Activated CD4-positive, alpha-beta T cell treated with anti-CD3 and anti-CD28 coated beads for 1 hour (primary cell): ENCODE data around the gene SLC17A7.

Source experiments
- DNase-seq: peaks from one replicate; pipeline ENCODE4 v3.0.0-alpha.2; 2020

SLC17A7 gene

DNA sequence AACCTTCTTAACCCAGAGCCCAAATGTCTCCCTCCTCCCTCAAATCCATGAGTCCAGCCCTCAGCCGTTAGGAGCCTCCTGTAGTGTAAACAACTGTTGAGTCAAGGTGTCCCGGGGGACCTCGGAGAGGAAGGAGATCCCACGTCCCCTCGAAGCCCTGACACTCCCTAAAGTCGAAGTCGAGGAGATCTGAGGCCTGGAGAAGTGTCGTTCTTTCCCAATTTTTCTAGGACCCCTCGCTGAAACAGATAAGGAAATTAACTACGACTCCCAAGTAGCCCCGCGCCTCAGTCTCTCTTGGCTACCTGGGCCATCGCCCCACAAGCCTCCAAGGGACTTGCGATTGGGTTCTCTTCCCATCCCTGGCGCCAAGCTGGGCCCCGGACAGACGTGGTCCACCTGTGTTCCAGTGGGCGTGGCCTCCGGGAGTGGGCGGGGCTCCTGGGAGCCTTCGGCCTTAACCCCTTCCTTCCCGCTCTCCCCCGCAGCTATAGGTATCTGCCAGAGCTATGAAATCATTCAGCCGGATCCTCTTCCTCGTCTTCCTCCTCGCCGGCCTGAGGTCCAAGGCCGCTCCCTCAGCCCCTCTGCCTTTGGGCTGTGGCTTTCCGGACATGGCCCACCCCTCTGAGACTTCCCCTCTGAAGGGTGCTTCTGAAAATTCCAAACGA is 15.3 kb downstream of the SLC17A7 start:
- no peak for DNase-seq

DNA sequence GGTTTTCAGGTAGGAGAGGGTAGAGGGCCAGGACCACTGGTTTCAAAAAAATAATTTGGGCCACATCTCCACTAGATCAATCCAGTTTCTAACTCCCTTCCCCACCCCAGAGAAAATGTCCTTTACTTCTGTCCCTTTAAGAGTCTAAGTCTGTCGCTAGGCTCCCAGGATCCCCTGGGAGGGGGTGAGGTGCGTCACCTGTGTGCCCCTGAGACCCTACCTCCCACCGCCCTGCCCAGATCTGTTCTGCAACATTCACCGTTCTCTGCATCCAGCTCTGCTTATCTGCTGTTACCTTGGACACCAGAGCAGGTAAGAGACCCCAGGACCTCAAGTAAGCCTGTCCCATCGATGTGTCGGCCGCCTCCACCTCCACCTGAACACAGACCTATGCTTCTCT is 16.1 kb downstream of the SLC17A7 start, which contains the start of gene GFY:
TSS of gene GFY (plus strand) at position 211 of the 400 bp plus-strand sequence. CDS start 1,043 bp downstream, outside the sequence.
- no peak for DNase-seq

DNA sequence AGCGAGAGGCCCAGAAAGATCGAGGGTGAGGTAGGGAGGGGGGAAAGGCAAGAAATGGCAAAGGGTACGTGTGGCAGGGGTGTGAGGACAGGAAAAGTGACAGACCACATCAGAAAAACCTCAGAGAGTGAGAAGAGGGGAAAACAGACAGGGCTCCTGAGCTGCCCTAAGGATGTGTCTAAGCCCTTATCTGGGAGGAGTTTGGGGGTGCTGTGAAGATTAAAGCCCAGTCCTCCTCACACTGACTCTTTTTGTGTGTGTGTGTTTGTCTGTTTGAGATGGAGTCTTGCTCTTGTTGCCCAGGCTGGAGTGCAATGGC is 17.4 kb downstream of the SLC17A7 start:
- DNase-seq, result no peak

DNA sequence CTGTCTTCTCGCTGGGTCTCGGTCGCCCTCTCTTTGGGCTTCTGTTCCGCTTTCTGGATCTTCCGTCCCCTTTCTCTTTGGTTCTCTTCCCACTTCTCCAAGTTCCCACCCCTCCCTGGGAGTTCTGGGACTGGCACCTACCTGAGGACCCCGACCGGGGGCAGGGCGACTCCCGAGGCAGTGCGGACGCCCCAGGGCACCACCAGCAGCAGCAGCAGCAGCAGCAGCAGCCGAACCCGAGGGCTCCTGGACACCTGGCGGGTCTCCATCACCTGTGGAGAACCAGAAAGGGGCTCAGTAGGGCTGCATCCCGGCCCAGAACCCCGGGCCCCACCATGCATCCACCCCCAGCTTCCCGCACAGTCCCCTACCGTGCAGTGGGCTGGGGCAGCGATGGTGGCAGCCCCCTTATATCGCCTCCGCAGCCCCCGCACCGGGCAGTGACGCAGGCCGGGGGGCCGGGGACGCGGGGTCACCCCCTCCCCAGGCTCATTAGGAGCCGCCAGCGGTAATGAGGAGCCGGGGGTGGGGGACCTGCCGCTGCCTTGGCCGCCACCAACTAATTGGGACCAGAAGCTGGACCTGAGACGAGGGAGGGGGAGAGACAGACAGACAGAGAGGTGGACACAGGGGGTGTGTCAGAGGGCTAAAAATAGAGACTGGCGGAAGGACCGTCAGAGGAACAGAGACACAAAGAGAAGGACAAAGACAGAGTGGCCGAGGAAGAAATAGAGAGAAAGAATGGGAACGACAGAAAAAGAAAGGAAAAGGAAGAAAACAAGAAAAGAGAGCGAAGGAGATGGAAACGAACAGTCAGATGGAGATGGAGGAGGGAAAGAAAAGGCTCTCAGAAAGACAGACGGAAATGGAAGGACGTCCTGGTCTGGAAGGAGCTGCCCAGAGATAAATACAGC is 18.0 kb downstream of the SLC17A7 start, which contains the start of gene PTH2:
TSS of gene PTH2 (minus strand) at position 371 of the 914 bp plus-strand sequence. CDS start at position 269, 102 bp downstream.
- no peak for DNase-seq

DNA sequence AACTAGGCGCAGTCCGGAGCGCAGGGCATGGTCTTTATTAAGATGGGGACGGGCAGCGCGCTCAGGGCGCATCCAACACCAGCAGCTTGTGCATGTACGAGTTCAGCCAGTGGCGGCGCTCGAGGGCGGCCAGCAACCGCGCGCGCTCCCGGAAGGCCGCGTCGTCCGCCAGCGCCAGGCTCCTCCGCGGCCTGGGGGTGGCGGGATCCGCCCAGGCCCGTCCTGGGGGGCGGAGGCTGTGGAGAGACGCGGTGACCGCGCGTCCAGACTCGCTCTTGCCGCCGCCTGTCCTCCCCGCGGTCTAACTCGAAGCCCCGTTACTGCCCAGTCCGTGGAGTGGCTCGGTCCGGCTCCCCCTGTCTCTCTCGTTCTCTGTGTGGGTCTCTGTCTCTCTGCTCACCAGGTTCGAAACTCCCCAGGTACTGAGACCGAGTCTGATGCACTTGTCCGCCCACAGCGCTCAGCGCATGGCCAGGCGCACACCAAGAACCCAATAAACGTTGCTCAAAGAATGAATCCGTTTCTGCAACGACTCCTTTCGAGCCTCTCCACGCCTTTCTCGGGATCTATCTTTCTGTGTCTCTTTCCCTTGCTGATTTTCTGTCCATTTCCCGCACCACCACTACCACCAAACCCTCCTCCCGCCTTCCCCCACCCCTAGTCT is 18.8 kb downstream of the SLC17A7 start:
- DNase-seq, result no peak

DNA sequence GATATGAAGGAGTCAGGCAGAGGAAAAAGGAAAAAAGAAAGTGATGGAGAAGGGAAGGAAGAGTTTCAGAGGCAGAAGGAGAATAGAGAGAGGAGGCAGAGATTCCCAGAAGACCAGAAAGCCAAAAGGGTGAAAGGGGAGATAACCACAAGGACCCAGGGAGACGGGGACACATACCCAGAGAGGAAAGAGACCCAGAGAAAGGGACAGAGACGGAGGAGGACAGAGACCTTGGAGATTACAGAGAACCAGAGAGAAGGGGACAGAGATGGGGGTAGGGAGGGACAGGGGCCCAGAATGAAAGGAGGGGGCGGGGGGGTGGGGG is 19.5 kb downstream of the SLC17A7 start:
- no peak for DNase-seq

DNA sequence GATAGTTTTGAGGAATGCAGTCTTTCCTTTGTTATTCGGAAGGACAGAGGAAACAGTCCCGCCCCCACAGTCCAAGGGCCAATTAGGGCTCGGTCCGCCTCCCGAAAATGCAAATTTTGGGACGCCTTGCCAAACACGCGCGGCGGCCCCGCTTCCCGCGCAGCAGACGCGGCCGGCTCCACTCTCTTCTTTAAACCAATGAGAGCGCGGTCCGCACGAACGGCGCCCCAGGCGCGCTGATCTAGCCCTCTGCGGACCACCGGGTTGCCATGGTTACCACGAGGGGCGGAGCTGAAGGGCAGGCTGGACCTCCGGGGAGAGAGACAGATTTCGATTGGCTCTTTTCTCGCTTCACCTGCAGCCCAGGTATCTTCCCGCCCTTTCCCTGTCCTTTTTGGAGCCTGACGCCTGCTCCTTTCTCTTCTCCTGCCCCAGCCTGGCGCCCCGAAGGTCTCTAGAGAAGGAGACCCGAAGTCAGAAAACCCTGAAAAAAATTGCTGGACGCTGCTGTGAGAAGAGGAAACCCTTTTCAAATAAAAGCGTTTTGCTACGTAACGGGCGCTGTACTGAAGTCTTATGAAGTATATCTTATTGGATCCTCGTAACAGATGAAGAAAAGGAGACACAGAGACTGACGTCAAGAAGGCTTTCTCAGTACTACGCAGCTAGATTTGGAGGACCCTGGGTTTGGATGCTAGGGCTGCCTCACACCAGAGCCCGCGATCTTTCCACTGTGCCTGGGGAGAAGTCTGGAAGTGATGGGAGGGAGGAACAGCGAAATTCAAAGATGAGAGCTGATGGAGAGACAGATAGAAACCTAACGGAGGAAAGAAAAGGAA is 20.1 kb downstream of the SLC17A7 start:
- DNase-seq, result no peak

DNA sequence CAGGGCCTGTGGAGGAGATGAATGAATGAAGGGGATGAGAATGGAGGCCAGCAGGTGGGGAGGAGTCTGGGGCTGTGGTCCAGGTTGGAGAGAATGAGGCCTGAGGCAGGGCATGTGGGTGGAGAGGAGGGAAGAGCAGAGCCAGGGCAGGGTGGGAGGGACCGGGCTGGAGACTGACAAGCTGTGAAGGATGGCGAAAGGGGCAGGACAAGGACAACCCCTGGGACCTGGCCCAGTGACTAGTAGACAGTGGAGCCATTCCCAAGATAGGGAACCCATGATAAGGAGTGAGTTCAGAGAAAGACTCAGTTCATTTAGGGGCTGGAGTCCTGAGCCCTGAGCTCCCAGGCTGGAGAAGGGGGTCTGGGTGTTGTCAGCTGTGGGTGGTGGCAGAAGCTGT is 21.1 kb downstream of the SLC17A7 start:
- no peak for DNase-seq

DNA sequence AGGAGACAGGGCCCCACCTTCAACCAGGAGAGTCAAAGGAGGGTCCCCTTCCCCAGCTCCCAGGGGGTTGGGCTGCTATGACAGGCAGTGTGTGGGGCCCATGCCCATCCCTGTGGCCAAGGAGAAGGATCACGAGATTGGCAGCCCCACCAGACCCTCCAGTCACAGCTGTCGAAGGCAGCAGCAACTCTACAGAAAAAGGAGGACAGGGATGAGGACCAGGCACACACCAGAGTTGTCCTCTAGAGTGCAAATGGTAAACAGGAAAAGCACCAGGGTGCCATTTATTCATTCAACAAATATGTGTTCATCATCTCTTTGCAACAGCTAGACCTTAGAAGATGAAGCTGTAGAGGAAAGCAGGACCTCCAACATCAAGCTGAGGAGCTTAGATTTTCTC is 22.2 kb downstream of the SLC17A7 start:
- DNase-seq, result no peak

DNA sequence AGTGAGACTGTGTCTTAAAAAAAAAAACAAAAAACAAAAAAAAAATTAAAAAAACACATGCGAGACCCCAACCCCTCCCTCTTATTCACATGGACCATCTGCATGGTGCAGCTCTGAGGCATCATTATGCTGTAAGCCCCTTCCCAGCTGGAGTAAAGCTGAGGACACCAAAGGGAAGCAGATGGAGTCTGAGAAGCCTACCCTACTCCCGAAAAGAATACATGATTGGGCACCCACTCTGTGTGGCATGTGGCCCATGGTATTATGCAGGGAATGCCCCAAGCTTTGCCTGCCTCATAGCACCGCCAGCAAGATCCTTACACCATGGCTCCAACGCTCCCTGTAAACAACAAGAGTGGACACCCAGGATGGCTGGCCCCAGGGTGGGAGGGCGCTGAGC is 22.8 kb downstream of the SLC17A7 start:
- DNase-seq, result no peak

DNA sequence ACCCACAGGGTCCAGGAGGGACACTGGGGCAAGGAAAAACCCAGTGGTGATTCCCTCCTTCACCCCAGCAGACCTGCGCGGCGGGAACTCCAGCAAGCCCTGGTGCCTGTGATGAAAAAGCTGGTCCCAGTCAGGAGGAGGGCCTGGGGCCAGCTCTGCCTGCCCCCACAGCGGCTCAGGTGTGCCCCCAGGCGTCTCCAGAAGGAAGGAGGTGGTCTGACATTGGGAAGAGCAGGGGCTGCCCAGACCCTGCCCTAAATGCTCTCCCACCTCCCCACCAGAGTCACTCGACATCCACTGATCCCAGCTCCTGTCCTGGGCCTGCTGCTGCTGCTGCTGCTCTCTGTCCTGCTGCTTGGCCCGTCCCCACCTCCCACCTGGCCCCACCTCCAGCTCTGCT is 24.2 kb downstream of the SLC17A7 start:
- no peak for DNase-seq

DNA sequence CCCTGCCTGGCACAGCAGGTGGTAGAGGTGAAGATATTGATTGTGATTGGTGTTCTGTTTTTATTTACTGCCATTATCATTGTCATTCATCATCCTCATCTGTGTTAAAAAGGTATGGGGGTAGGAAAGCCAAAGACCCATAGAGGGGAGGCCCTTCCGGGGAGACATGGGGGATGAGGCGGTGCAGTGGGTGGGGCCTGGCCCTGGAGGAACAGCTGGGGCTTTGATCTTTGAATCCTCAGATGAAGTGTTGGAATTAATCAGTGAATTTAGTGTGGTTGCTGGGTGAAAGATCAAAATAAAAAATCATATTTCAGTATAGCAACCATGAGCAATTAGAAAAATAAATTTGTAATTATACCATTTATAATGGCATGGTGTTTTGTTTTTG is 25.5 kb downstream of the SLC17A7 start:
- DNase-seq, result no peak

DNA sequence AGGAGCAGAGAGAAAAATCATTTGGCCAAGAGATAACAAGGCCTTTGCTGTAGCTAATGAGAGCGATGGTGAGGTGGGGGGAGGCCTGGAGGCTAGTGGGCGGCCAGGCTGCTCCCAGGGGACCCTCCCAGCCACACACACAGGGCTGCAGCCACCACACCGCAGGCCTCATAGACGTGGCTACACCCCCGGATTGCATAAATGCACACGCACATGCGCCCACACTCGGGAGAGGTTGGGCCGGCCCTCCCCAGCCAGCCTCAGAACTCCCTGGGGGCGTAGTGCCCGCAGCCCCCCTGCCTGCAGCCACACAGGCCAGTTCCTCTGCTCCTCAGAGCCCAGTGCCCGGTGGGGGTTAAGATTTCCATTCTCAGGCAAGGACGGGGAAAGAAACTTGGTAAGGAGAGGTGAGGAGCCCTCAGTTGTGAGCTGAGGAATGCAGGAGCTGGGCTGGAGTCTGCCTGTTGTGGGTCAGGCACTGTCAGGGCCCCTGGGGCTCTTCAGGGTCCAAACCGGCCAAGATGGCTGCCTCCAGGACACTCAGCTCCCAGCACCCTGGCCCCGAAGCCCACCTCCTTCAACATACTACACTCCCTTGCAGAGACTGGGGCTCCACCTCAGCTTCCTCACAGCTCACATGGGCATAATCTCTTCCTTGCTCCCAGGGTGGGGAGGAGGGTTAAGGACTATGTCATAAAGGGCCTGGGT is 26.1 kb downstream of the SLC17A7 start:
- no peak for DNase-seq

DNA sequence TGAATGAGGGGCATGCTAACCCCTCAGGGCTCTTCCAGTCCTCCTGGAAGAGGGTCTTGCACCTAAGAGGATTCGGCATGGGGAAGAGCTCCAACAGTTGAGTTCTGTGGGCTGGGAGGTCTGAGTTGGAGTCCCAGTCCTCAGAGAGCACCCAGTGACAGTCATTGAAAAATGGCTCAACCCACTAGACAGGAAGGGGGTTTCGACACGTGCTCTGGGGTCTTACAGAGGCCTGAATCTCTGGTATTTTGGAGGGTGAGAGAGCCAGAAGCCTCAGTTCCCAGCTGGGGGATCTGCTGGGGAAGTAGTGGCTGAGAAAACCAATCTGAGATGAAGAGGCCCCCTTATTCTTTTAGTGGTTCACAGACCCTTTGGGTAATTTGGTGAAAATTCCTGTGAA is 27.1 kb downstream of the SLC17A7 start:
- no peak for DNase-seq

DNA sequence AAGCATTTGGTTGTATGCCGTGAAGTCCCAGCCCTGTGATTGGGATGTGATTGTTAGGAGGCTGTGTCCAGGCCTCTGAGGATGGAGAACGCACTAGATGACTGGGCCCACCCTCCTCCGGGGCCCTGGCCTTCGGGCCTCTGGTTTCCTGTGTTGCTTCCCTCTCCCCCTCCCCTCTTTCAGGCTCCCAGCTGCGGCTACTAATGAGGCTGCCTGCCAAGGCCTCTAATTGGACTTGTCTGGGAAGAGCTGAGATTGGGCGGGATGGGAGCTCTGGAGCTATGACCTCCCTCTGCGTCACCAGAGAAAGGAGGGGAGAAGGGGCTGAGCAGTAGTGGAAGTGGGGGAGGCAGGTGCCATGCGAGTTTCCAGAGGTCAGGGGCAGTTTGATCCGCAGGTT is 28.0 kb downstream of the SLC17A7 start:
- DNase-seq, result no peak

DNA sequence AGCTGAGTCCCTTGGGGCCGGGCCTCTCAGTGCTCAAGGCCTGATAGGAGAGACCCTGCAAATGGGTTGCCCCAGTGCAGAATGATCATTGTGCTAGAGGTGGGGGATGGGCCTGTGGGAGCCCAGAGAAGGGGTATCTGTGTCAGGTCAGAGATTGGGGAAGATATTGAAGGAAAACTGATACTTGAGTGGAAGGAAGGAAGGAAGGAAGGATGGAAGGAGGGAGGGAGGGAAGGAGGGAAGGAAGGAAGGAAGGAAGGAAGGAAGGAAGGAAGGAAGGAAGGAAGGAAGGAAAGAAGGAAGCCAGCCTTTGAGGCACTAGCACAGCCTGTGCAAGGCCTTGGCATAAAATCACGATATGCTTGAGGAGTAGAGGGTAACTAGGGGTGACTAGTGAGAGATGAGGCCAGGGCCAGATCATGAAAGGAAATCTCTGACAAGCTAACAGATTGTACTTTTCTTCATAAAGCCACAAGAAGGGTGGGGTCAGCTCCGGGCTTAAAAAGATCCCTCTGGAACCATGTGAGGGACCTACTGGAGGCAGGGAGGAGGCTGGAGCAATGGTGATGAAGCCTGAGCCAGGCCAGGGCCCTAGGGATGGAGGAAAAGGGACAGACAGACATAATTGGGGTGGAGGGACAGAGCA is 29.5 kb downstream of the SLC17A7 start:
- no peak for DNase-seq

DNA sequence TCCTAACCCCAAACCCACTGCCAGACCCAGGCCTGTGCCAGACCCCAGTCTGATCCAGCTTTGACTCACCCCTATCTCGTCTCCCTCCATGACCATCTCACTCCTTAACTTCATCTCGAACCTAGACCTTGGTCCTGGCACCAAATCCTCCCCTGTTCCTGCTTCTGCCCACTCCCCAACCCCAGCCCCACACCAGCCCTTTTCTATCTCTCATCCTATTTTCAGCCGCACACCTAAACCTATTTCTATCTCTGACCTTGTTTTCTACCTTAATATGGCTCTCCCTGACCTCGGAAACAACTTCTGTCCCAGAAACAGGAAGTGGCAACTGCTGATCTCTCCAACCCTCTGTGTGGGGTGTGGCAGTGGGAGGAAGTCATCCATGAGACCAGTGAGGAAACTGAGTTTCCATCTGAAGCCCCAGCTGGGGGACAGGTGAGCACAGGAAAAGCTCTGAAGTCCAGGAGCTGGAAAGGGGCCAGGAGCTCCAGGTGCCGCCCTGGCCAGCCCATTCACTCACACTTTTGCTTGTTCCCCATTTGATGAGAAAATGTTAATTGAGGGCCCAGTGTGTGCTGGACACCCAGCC is 31.8 kb downstream of the SLC17A7 start:
- no peak for DNase-seq

DNA sequence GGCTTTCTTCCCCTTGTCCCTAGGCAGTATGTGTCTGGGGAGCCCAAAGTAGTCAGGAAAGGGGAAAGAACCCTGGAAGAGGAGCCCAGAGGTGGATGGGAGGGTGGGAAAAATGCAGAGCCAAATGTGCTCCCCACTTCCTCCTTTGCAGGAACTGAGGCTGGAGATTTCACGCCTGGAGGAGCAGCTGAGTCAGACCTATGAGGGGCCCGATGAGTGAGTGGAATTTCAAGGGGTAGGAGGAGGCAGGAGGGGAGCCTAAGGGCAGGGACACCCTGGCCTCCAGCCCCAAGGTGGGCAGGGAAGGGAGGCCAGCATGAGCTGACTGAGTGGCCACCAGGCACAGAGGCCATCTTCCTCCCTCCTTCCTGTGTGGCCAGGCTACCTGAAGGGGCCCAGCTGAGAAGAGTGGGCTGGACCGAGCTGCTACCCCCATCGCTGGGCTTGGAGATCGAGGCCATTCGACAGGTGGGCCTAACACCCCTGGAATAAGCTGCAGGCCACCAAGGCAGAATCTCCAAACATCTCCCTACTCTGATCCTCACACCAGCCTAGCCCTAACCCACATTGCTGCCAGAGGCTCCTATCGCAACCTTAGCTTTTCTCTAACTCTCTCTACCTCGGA is 32.4 kb downstream of the SLC17A7 start:
- DNase-seq, result no peak

DNA sequence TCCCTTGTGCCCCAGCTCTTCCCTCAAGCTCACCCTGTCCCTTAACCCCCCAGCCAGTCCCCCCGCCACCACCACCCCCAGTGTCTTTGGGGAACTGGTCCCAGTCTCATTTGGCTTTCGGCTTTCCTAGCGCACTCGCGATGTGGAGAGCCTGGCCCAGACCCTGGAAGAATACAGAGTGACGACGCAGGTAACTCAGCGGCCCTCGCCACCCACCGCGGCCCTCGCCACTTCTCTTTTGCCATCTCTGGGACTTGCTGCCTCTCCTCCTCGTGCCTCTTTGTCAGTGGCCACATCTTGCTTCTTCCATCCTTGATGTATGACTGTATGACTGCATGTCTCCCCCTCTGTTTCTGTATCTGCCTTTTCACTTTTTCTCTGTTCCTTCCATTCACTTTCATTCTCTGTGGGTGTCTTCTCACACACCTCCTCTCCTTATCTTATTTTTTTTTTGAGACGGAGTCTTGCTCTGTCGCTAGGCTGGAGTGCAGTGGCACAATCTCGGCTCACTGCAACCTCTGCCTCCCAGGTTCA is 33.8 kb downstream of the SLC17A7 start:
- DNase-seq, result no peak

DNA sequence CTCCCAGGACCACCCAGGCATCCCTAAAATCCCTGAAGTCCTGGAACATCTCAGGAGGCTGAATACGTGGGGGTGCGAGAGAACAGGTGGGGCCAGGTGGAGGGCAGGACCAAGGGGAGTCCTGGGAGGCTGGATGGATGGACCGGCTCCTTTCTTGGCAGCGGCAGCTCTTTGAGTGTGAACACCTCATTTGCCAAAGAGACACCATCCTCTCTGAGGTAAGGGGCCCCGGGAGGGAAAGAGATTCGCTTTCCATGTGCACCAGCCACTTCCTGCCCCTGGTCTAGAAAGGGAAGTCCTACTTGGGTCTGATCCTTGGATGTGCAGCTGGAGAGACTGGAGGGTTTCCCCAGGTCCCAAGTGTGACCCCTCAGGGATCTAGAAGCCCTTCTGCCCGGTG is 34.2 kb downstream of the SLC17A7 start:
- DNase-seq, result no peak
